A549 (cell line): Measurements from ENCODE around the gene ZNF320. TPM values are rescaled to one million over a fixed set of nuclear protein-coding genes. Genes with fewer than 3 reads are reported as not detected.

Experiments
- polyA plus RNA-seq, 4 experiments: library from polyadenylated mRNA; depleted of rRNA in 3 of 4; stranded (reverse); fragments of >200 nt; fragmentation: RNase III in 1 of 4; extraction: RNeasy Plus Mini Kit Qiagen cat#74134 plus additional on column Dnase treatment in 1 of 4; gene quantifications; 2 replicates in 3 of 4; 3 replicates in 1 of 4; pipeline ENCODE4 v1.2.3, GENCODE V29; 2011 to 2017
- small RNA-seq, 6 experiments: library from RNA; depleted of rRNA; stranded (forward); fragments of <200 nt; gene quantifications; one replicate each; pipeline ENCODE3, GENCODE V24; 2012

Gene ZNF320
- polyA plus RNA-seq, 2 of the 4 experiments (the other 2 are of a cell fraction) = not detected

Small RNAs within 50 kb of the gene (small RNA-seq; reads per million reads assigned to genes)
- gene ZNF320 = 0 to 0.19 (median 0) reads per million in 6 experiments

Other genes with a start within 250 kb of the ZNF320 start
- 5.5 and 5.6 TPM in 2 replicates for gene ZNF611, start 162.6 kb downstream of the ZNF320 start, polyA plus RNA-seq (2011; rRNA removed)
- 4.1 to 5.2 TPM (median 5.0 TPM) in 3 replicates for gene ZNF611, start 162.6 kb downstream of the ZNF320 start, polyA plus RNA-seq (2017; fragmentation: RNase III; extraction: RNeasy Plus Mini Kit Qiagen cat#74134 plus additional on column Dnase treatment)
- gene ZNF600, start 110.8 kb downstream of the ZNF320 start, polyA plus RNA-seq (2011; rRNA removed) = 0.48 and 0.61 TPM in 2 replicates
- gene ZNF600, start 110.8 kb downstream of the ZNF320 start, polyA plus RNA-seq (2017; fragmentation: RNase III; extraction: RNeasy Plus Mini Kit Qiagen cat#74134 plus additional on column Dnase treatment) = 0.07 to 0.47 TPM (median 0.08 TPM) in 3 replicates
- 2.6 and 4.0 TPM in 2 replicates for gene ZNF28, start 76.0 kb downstream of the ZNF320 start, polyA plus RNA-seq (2011; rRNA removed)
- 0.76 to 1.3 TPM (median 1.3 TPM) in 3 replicates for gene ZNF28, start 76.0 kb downstream of the ZNF320 start, polyA plus RNA-seq (2017; fragmentation: RNase III; extraction: RNeasy Plus Mini Kit Qiagen cat#74134 plus additional on column Dnase treatment)
- gene ZNF468, start 40.0 kb downstream of the ZNF320 start, polyA plus RNA-seq (2011; rRNA removed) = 1.6 and 1.7 TPM in 2 replicates
- 0.37 to 0.80 TPM (median 0.73 TPM) in 3 replicates for gene ZNF468, start 40.0 kb downstream of the ZNF320 start, polyA plus RNA-seq (2017; fragmentation: RNase III; extraction: RNeasy Plus Mini Kit Qiagen cat#74134 plus additional on column Dnase treatment)
- gene ZNF888, start 25.8 kb upstream of the ZNF320 start, polyA plus RNA-seq (2011; rRNA removed) = 0.04 TPM in 1 of 2 replicates, not detected in the other
- gene ZNF888, start 25.8 kb upstream of the ZNF320 start, polyA plus RNA-seq (2017; fragmentation: RNase III; extraction: RNeasy Plus Mini Kit Qiagen cat#74134 plus additional on column Dnase treatment) = not detected in 3 replicates
- 0.09 and 0.16 TPM in 2 replicates for gene ZNF816, start 65.2 kb upstream of the ZNF320 start, polyA plus RNA-seq (2011; rRNA removed)
- 0.05 to 0.22 TPM (median 0.07 TPM) in 3 replicates for gene ZNF816, start 65.2 kb upstream of the ZNF320 start, polyA plus RNA-seq (2017; fragmentation: RNase III; extraction: RNeasy Plus Mini Kit Qiagen cat#74134 plus additional on column Dnase treatment)
- gene ERVV-1, start 116.3 kb upstream of the ZNF320 start, polyA plus RNA-seq (2011; rRNA removed) = not detected in 2 replicates
- not detected in 3 replicates for gene ERVV-1, start 116.3 kb upstream of the ZNF320 start, polyA plus RNA-seq (2017; fragmentation: RNase III; extraction: RNeasy Plus Mini Kit Qiagen cat#74134 plus additional on column Dnase treatment)
- not detected in 2 replicates for gene ERVV-2, start 147.1 kb upstream of the ZNF320 start, polyA plus RNA-seq (2011; rRNA removed)
- gene ERVV-2, start 147.1 kb upstream of the ZNF320 start, polyA plus RNA-seq (2017; fragmentation: RNase III; extraction: RNeasy Plus Mini Kit Qiagen cat#74134 plus additional on column Dnase treatment) = not detected in 3 replicates
- gene ZNF160, start 205.8 kb upstream of the ZNF320 start, polyA plus RNA-seq (2011; rRNA removed) = 15.4 and 16.6 TPM in 2 replicates
- 8.8 to 9.6 TPM (median 9.1 TPM) in 3 replicates for gene ZNF160, start 205.8 kb upstream of the ZNF320 start, polyA plus RNA-seq (2017; fragmentation: RNase III; extraction: RNeasy Plus Mini Kit Qiagen cat#74134 plus additional on column Dnase treatment)
- gene ZNF415, start 235.3 kb upstream of the ZNF320 start, polyA plus RNA-seq (2011; rRNA removed) = not detected in 2 replicates
- gene ZNF415, start 235.3 kb upstream of the ZNF320 start, polyA plus RNA-seq (2017; fragmentation: RNase III; extraction: RNeasy Plus Mini Kit Qiagen cat#74134 plus additional on column Dnase treatment) = not detected in 3 replicates